ENCODE results near the gene AKT1.

Gene AKT1

GRCh38 chr14:104808456-104808855 lies 12.9 kb upstream of the AKT1 start:
- CTCF ChIA-PET: no interaction called here
- DNase-seq (ENCODE audit: extremely low spot score): no peak
- POLR2A ChIA-PET: no interaction called here
- TF ChIP-seq CTCF (IDR thresholded peaks at IDR 0.05; ENCODE audit: control extremely low read depth, extremely low read depth, low read depth, missing control alignments): no peak

- CTCF ChIA-PET: no interaction called here
- no peak for DNase-seq (ENCODE audit: extremely low spot score)
- POLR2A ChIA-PET: no interaction called here
- no peak for TF ChIP-seq CTCF (IDR thresholded peaks at IDR 0.05; ENCODE audit: control extremely low read depth, extremely low read depth, low read depth, missing control alignments)
These were observed 11.3 kb upstream of the AKT1 start for GRCh38 chr14:104806625-104807465.

- ChIA-PET CTCF (interaction anchor here (1.0 kb wide), 1 partner anchor 38 kb away, joined by 3 read pairs; no protein-coding TSS in a partner anchor), POLR2A (no interaction called here)
- no peak for DNase-seq (ENCODE audit: extremely low spot score)
- TF ChIP-seq CTCF (IDR thresholded peaks at IDR 0.05; ENCODE audit: control extremely low read depth, extremely low read depth, low read depth, missing control alignments): no peak
These were observed 10.5 kb upstream of the AKT1 start for GRCh38 chr14:104805941-104806624.

GRCh38 chr14:104805326-104805678 lies 9.8 kb upstream of the AKT1 start:
- POLR2A ChIA-PET: no interaction called here
- TF ChIP-seq CTCF (IDR thresholded peaks at IDR 0.05; ENCODE audit: control extremely low read depth, extremely low read depth, low read depth, missing control alignments): no peak
- DNase-seq (ENCODE audit: extremely low spot score): no peak
- CTCF ChIA-PET: interaction anchor here (1.0 to 2.0 kb wide), 2 partner anchors 21 to 37 kb away, joined by 3 to 7 read pairs; no protein-coding TSS in a partner anchor

GRCh38 chr14:104804481-104805325 lies 9.2 kb upstream of the AKT1 start:
- DNase-seq (ENCODE audit: extremely low spot score): no peak
- POLR2A ChIA-PET: no interaction called here
- CTCF ChIA-PET: interaction anchor here (1.0 to 2.0 kb wide), 2 partner anchors 21 to 37 kb away, joined by 3 to 7 read pairs; no protein-coding TSS in a partner anchor

More at GRCh38 chr14:104804481-104805325, 9.2 kb upstream of the AKT1 start:
- TF ChIP-seq CTCF (IDR thresholded peaks at IDR 0.05; ENCODE audit: control extremely low read depth, extremely low read depth, low read depth, missing control alignments): no peak

Data from GM10248 (cell line).